Measurements from ENCODE around the gene SGPP2.

Gene SGPP2

DNA sequence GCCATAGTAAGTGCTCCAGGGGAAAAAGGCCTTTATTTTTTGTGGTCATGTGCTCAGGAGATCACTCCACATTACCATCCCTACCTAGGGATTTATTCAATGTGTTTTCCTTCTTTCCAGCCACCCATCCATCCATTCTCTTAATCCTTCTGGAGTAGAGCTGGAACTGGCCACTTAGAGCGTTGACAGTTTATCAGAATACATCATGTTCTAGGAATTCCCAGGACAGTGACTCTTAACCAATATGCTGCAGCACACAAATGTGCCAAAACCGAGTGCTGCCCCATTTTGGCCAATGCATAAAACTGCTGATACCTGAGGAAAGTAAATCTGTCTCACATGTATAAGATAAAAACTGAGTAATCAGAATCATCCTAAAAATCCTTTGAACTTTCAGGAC is 167.8 kb downstream of the SGPP2 start:
- Histone ChIP-seq H3K36me3 (peaks cover 7 to 32% (median 26%) of the 10 kb centered on the region in 3 donors), H3K27me3 (no peaks in the 10 kb centered on the region), H3K9me3 (no peaks in the 10 kb centered on the region), H3K27ac (no peak overlapping the region), H3K4me1 (no peaks in the 10 kb centered on the region), H3K4me3 (no peak overlapping the region)
- DNase-seq, result no peak
- intact Hi-C loops (cut with DNase I; ENCODE audit: low total_unique reads), result no loop called here
- TF ChIP-seq, protein P1, sequence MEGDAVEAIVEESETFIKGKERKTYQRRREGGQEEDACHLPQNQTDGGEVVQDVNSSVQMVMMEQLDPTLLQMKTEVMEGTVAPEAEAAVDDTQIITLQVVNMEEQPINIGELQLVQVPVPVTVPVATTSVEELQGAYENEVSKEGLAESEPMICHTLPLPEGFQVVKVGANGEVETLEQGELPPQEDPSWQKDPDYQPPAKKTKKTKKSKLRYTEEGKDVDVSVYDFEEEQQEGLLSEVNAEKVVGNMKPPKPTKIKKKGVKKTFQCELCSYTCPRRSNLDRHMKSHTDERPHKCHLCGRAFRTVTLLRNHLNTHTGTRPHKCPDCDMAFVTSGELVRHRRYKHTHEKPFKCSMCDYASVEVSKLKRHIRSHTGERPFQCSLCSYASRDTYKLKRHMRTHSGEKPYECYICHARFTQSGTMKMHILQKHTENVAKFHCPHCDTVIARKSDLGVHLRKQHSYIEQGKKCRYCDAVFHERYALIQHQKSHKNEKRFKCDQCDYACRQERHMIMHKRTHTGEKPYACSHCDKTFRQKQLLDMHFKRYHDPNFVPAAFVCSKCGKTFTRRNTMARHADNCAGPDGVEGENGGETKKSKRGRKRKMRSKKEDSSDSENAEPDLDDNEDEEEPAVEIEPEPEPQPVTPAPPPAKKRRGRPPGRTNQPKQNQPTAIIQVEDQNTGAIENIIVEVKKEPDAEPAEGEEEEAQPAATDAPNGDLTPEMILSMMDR (IDR thresholded peaks at IDR 0.05), result no peak

DNA sequence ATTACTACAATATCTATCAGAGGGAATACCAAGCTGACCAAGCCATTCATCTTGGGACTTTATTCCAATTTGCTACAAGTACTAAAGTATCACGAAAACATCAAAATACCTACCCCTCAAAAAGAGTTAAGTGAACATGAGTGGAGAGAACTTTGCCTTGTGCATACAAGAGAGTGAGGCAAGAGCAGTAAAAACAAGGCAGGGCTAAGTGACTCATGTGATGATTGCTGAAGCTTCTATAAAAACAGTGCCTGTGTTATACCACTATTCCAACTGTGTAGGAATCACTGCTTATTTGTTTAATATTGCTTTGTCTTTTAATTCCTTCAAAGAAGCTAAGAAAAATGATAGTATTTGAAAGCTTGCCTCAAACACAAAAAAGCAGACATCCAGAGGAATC is 170.3 kb downstream of the SGPP2 start:
- Histone ChIP-seq H3K27me3 (no peaks in the 10 kb centered on the region), H3K36me3 (peaks cover 22 to 44% (median 34%) of the 10 kb centered on the region in 3 donors), H3K27ac (no peak overlapping the region), H3K9me3 (no peaks in the 10 kb centered on the region), H3K4me1 (no peaks in the 10 kb centered on the region), H3K4me3 (no peak overlapping the region)
- TF ChIP-seq, protein P1 (IDR thresholded peaks at IDR 0.05), result no peak
- DNase-seq, result no peak
- intact Hi-C loops (cut with DNase I; ENCODE audit: low total_unique reads), result no loop called here

DNA sequence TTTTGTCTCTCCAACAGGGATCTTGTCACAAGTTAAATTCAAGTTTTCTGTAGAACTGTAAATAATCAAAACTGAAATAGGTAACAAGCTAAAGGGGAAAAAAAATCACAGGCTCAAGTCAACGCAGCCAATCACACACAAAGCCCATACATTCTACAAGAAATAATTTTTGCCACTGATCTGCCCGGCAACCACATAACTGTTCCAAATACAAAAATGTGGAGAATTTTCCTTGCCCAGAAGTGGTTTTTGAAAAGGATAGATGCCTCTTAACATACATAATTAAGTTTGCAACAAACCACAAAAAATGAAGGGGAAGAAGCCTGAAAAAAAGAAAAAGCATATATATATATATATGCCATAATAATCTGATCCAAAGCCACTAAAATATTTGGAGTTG is 171.2 kb downstream of the SGPP2 start:
- Histone ChIP-seq H3K27me3 (no peaks in the 10 kb centered on the region), H3K4me3 (no peak overlapping the region), H3K36me3 (peaks cover 24 to 47% (median 30%) of the 10 kb centered on the region in 3 donors), H3K9me3 (no peaks in the 10 kb centered on the region), H3K4me1 (no peaks in the 10 kb centered on the region), H3K27ac (no peak overlapping the region)
- DNase-seq, result no peak
- TF ChIP-seq, protein P1 (IDR thresholded peaks at IDR 0.05), result no peak
- intact Hi-C loops (cut with DNase I; ENCODE audit: low total_unique reads), result no loop called here

- H3K9me3 ChIP-seq, result no peaks in the 10 kb centered on the region
- intact Hi-C loops (cut with DNase I; ENCODE audit: low total_unique reads), result no loop called here
- peaks cover 19 to 34% (median 23%) of the 10 kb centered on the region in 3 donors for H3K36me3 ChIP-seq
- H3K27ac ChIP-seq, result no peak overlapping the region
- H3K27me3 ChIP-seq, result no peaks in the 10 kb centered on the region
- no peak overlapping the region for H3K4me3 ChIP-seq
- H3K4me1 ChIP-seq, result no peaks in the 10 kb centered on the region
- TF ChIP-seq, protein P1 (IDR thresholded peaks at IDR 0.05), result no peak
- no peak for DNase-seq
These were observed 174.3 kb downstream of the SGPP2 start for GRCh38 chr2:222598611-222599010.

- intact Hi-C loops (cut with DNase I; ENCODE audit: low total_unique reads), result no loop called here
- Histone ChIP-seq H3K9me3 (no peaks in the 10 kb centered on the region), H3K27me3 (no peaks in the 10 kb centered on the region), H3K4me1 (no peaks in the 10 kb centered on the region), H3K27ac (no peak overlapping the region), H3K36me3 (peaks cover 9 to 20% (median 15%) of the 10 kb centered on the region in 3 donors), H3K4me3 (no peak overlapping the region)
- DNase-seq, result no peak
- TF ChIP-seq, protein P1 (IDR thresholded peaks at IDR 0.05), result no peak
These were observed 179.2 kb downstream of the SGPP2 start for GRCh38 chr2:222603501-222603900.

Measured in tibial artery (tissue), 4 donors.